Subcutaneous abdominal adipose tissue (tissue), 5 donors: Measurements from ENCODE around the gene ABCA5.
A peak's percentile ranks its signal among the peaks of the same experiment; 100 is the strongest.

Source experiments
- H3K27ac ChIP-seq: one replicate; pipeline ENCODE4 v1.7.0; 2013; ENCODE audit warnings: low read depth, mild to moderate bottlenecking, inconsistent platforms, low read length, moderate library complexity
- H3K27me3 ChIP-seq, 5 donors: one replicate each; pipeline ENCODE4 v1.7.0; 2013; ENCODE audit warnings: low read length in 5 of 5, inconsistent platforms in 1 of 5; ENCODE audit not compliant: control insufficient read depth in 5 of 5, insufficient read depth in 4 of 5
- H3K36me3 ChIP-seq, 5 donors: one replicate each; pipeline ENCODE4 v1.7.0; 2013; ENCODE audit warnings: low read length in 5 of 5; ENCODE audit not compliant: control insufficient read depth in 5 of 5, insufficient read depth in 5 of 5
- H3K4me1 ChIP-seq, 5 donors: one replicate each; pipeline ENCODE4 v1.7.0; 2013; ENCODE audit warnings: low read length in 5 of 5, mild to moderate bottlenecking in 3 of 5, moderate library complexity in 1 of 5; ENCODE audit not compliant: control insufficient read depth in 5 of 5, insufficient read depth in 5 of 5
- H3K4me3 ChIP-seq, 5 donors: one replicate each; pipeline ENCODE4 v1.7.0; 2013; ENCODE audit warnings: low read length in 5 of 5, low read depth in 1 of 5
- H3K9ac ChIP-seq, 5 donors: one replicate each; pipeline ENCODE4 v1.7.0; 2013; ENCODE audit warnings: low read length in 5 of 5, mild to moderate bottlenecking in 4 of 5, moderate library complexity in 3 of 5
- H3K9me3 ChIP-seq, 5 donors: one replicate each; pipeline ENCODE4 v1.7.0; 2013; ENCODE audit warnings: low read length in 5 of 5; ENCODE audit not compliant: control insufficient read depth in 5 of 5
- donor health status: healthy.
- donor health status: healthy.
- donor health status: healthy.
- donor health status: healthy.
- donor health status: healthy.

The ABCA5 gene

DNA sequence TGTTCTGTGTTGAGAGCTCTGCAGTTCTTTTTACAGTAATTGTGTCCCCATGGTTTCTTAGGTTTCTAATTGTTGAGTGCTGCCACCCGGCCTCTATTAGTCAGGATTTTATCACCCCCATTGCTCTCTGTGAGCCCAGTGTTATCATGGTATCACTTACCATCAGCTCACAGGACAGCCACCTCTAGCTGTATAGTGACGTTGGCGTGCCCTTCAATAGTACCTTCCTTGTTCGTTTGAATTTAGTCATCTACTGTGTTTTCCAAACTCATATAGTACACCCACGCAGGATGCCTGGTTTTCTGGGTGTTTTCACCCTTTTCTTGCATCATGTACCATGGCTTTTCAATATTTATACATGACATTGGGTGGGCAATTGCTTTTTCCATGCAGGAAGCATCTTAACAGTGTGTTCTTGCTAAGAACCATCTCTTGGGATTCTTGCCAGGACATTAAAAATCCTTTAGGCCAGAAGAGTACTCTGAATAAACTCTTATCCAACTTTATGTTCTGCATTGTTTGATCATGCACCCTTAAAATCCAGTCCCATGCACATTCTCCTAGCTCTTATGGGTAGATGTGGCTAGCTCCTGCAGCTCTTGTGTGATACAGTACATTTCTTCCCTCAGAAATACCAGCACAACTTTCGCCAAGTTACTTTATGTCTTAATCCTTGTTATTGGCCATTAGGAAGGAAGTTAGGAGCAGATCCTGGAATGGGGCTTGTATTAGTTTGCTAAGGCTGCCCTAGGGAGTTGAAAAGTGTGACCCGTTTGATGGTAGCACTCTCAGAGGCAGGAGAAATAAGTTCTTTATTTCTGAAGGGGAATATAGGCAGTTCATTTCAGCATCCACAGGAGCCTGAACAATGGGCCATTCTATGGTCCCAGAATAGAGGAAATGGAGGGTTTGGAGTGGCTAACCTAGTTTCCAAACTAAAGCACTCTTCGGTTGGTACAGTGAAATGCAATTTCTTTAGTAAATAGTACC is 87.0 kb downstream of the ABCA5 start:
- H3K27ac ChIP-seq = no peak overlapping the region
- peaks cover 0 to 11% (median 6%) of the 10 kb centered on the region in 5 donors for H3K4me1 ChIP-seq
- H3K4me3 ChIP-seq = no peak overlapping the region
- H3K36me3 ChIP-seq = peaks cover 0 to 25% (median 10%) of the 10 kb centered on the region in 5 donors
- no peaks in the 10 kb centered on the region for H3K9me3 ChIP-seq
- no peaks in the 10 kb centered on the region for H3K27me3 ChIP-seq
- no peak overlapping the region for H3K9ac ChIP-seq

- Histone ChIP-seq H3K27me3 (no peaks in the 10 kb centered on the region), H3K27ac (no peak overlapping the region), H3K4me1 (peaks cover 0 to 11% (median 6%) of the 10 kb centered on the region in 5 donors), H3K9ac (no peak overlapping the region), H3K9me3 (peaks cover 3 to 6% (median 3%) of the 10 kb centered on the region in 5 donors), H3K36me3 (peaks cover 0 to 19% (median 5%) of the 10 kb centered on the region in 5 donors), H3K4me3 (no peak overlapping the region)
These were observed 90.0 kb downstream of the ABCA5 start for GRCh38 chr17:69236946-69237345.

DNA sequence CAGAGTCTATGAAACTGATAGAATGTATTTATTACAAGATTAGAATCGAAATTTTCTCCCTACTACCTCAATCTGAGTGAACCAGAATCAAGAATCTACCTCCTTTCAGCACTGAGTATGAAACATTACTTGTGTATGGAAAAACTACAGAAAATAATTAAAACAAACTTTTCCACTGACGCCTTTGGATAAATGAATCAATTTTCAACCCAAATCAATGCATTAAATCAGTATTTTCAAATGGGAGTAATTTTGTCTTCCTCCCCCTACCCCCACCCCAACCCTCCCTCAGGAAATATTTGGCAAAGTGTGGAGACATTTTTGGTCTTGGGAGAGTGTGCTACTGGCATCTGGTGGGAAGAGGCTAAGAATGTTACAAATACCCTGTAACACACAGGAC is 90.5 kb downstream of the ABCA5 start:
- H3K36me3 ChIP-seq = peaks cover 0 to 18% (median 5%) of the 10 kb centered on the region in 5 donors
- peaks cover 0 to 11% (median 6%) of the 10 kb centered on the region in 5 donors for H3K4me1 ChIP-seq
- H3K9me3 ChIP-seq = peaks cover 3 to 6% (median 3%) of the 10 kb centered on the region in 5 donors
- no peaks in the 10 kb centered on the region for H3K27me3 ChIP-seq
- no peak overlapping the region for H3K27ac ChIP-seq
- no peak overlapping the region for H3K4me3 ChIP-seq
- no peak overlapping the region for H3K9ac ChIP-seq

DNA sequence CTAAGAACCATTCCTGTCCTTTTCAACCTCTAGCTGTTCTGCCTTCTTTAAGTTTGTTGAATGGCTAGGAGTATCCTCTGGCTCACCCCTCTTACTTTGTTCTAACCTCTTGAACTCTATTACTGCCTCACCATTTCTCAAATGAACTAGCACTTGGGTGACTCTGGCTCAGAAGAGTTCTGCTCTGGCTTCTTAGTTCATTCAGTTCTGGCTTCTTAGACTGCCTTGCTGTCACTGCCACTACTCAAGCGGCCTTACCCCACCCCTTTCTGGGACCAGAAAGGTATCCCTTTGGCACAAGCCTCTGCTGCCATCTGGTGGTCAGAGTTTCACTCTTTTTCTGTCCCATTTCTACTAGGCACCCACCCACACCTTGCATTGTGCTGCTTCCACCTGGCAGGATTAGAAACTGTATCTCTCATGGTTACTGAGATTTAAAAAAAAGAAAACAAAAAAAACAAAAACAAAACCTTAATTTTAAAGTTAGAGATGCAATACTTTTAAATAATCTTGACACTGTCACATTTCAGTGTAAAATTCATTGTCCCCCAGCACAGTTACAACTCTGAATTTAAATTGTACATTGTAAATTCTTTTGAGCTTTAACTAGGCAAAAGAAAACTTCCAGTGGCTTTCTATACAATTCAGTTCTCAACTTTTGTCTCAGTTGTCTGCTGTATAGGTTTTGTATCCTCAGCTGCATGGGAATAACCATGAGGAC is 91.4 kb downstream of the ABCA5 start:
- H3K9ac ChIP-seq = peak overlapping the region in 1 of 5 donors; percentile 2
- H3K27me3 ChIP-seq = no peaks in the 10 kb centered on the region
- H3K4me1 ChIP-seq = peaks cover 0 to 11% (median 6%) of the 10 kb centered on the region in 5 donors
- peaks cover 0 to 9% (median 5%) of the 10 kb centered on the region in 5 donors for H3K36me3 ChIP-seq
- no peak overlapping the region for H3K27ac ChIP-seq
- H3K9me3 ChIP-seq = peaks cover 3 to 6% (median 3%) of the 10 kb centered on the region in 5 donors
- H3K4me3 ChIP-seq = no peak overlapping the region

GRCh38 chr17:69232650-69233049 is 94.3 kb downstream of the ABCA5 start:
- Histone ChIP-seq H3K27ac (no peak overlapping the region), H3K4me3 (no peak overlapping the region), H3K9ac (no peak overlapping the region), H3K36me3 (peaks cover 0 to 5% (median 0%) of the 10 kb centered on the region in 5 donors), H3K27me3 (no peaks in the 10 kb centered on the region), H3K4me1 (peaks cover 0 to 11% (median 6%) of the 10 kb centered on the region in 5 donors), H3K9me3 (peaks cover 3 to 6% (median 3%) of the 10 kb centered on the region in 5 donors)

- Histone ChIP-seq H3K4me1 (peaks cover 0 to 11% (median 6%) of the 10 kb centered on the region in 5 donors), H3K9me3 (peaks cover 3 to 6% (median 3%) of the 10 kb centered on the region in 5 donors), H3K36me3 (peaks cover 0 to 5% (median 0%) of the 10 kb centered on the region in 5 donors), H3K4me3 (no peak overlapping the region), H3K9ac (no peak overlapping the region), H3K27ac (no peak overlapping the region), H3K27me3 (no peaks in the 10 kb centered on the region)
These were observed 95.4 kb downstream of the ABCA5 start for GRCh38 chr17:69231521-69231920.

DNA sequence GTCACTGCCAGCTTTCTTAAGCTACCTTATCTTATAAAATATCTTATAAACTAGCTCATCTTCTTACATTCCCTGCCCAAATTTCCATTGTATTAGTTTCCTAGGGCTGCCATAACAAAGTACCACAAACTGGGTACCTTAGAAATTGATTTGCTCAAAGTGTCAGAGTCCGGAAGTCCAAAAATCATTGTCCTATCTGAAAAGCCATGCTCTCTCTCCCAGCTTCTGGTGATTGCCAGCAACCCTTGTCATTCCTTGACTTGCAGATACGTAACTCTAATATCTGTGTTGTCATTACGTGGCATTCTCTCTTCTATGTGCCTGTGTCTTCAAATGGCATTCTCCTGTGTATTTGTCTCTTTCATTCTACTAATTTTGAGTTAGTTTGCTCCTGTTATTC is 96.0 kb downstream of the ABCA5 start:
- peaks cover 0 to 11% (median 6%) of the 10 kb centered on the region in 5 donors for H3K4me1 ChIP-seq
- peaks cover 0 to 5% (median 0%) of the 10 kb centered on the region in 5 donors for H3K36me3 ChIP-seq
- H3K27ac ChIP-seq = no peak overlapping the region
- no peak overlapping the region for H3K4me3 ChIP-seq
- H3K9ac ChIP-seq = no peak overlapping the region
- H3K9me3 ChIP-seq = peaks cover 3 to 6% (median 3%) of the 10 kb centered on the region in 5 donors
- no peaks in the 10 kb centered on the region for H3K27me3 ChIP-seq

DNA sequence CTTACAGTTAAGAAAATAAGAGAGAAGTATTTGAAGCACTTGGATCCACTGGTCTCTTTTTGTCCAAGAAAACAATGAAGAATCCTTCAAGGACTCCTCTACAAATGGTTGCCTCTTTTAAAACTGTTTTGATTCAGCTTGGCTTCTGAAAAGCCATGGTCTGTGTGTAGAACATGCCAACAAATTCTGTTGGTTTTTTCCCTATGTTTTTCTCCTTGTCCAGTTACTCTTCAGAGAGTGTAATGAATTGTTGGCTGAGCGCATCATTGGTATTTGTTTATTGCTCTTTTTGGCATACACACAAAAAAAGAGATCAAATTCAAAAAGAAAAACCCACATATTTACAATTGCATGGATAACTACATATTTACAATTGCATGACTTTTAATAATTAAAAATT is 98.4 kb downstream of the ABCA5 start, which contains the start of gene ABCA10:
Gene ABCA10 (minus strand): TSS at position 249 of the 400 bp plus-strand sequence. CDS start 3,466 bp downstream, outside the sequence.
- Histone ChIP-seq H3K27ac (peak within 1 kb of the TSS; percentile 11), H3K4me1 (peaks cover 0 to 6% (median 0%) of the 10 kb centered on the region in 5 donors), H3K9ac (peak within 1 kb of the TSS in 3 of 5 donors; percentile 6 to 52 (median 45)), H3K4me3 (peak within 1 kb of the TSS; percentile 25 to 58 (median 49)), H3K36me3 (no peaks in the 10 kb centered on the region), H3K27me3 (no peaks in the 10 kb centered on the region), H3K9me3 (peaks cover 0 to 6% (median 3%) of the 10 kb centered on the region in 5 donors)

GRCh38 chr17:69228018-69228417 is 98.9 kb downstream of the ABCA5 start:
- Histone ChIP-seq H3K36me3 (no peaks in the 10 kb centered on the region), H3K4me3 (peak overlapping the region; percentile 13 to 56 (median 49))

More at GRCh38 chr17:69228018-69228417, 98.9 kb downstream of the ABCA5 start:
- Histone ChIP-seq H3K9ac (peak overlapping the region in 3 of 5 donors; percentile 6 to 52 (median 45)), H3K27ac (peak overlapping the region; percentile 11), H3K9me3 (peaks cover 0 to 6% (median 3%) of the 10 kb centered on the region in 5 donors), H3K4me1 (peaks cover 0 to 6% (median 0%) of the 10 kb centered on the region in 5 donors), H3K27me3 (no peaks in the 10 kb centered on the region)
